Measurements from ENCODE around the gene TARP.

The TARP gene

GRCh38 chr7:38311329-38311937 is 38.0 kb upstream of the TARP start (continued):
- TF ChIP-seq, protein P1, sequence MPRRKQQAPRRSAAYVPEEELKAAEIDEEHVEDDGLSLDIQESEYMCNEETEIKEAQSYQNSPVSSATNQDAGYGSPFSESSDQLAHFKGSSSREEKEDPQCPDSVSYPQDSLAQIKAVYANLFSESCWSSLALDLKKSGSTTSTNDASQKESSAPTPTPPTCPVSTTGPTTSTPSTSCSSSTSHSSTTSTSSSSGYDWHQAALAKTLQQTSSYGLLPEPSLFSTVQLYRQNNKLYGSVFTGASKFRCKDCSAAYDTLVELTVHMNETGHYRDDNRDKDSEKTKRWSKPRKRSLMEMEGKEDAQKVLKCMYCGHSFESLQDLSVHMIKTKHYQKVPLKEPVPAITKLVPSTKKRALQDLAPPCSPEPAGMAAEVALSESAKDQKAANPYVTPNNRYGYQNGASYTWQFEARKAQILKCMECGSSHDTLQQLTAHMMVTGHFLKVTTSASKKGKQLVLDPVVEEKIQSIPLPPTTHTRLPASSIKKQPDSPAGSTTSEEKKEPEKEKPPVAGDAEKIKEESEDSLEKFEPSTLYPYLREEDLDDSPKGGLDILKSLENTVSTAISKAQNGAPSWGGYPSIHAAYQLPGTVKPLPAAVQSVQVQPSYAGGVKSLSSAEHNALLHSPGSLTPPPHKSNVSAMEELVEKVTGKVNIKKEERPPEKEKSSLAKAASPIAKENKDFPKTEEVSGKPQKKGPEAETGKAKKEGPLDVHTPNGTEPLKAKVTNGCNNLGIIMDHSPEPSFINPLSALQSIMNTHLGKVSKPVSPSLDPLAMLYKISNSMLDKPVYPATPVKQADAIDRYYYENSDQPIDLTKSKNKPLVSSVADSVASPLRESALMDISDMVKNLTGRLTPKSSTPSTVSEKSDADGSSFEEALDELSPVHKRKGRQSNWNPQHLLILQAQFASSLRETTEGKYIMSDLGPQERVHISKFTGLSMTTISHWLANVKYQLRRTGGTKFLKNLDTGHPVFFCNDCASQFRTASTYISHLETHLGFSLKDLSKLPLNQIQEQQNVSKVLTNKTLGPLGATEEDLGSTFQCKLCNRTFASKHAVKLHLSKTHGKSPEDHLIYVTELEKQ (tag by site-specific recombination; IDR thresholded peaks at IDR 0.05; ENCODE audit: borderline replicate concordance): no peak
- TF ChIP-seq ZXDB (tag by site-specific recombination; IDR thresholded peaks at IDR 0.05) (0 out of 2 replicates have a peak, but pooled peaks have one; percentile 35), ZNF394 (tag by site-specific recombination; IDR thresholded peaks at IDR 0.05; ENCODE audit: borderline replicate concordance) (no peak), ZNF843 (tag by site-specific recombination; IDR thresholded peaks at IDR 0.05) (no peak), ZNF555 (tag by site-specific recombination; conservative IDR thresholded peaks at IDR 0.05) (no peak), GLIS2 (tag by site-specific recombination; IDR thresholded peaks at IDR 0.05) (peak; percentile 65; the same call in 1 of the 2 replicates), ZNF544 (tag by site-specific recombination; IDR thresholded peaks at IDR 0.05) (no peak), SP2 (tag by site-specific recombination; IDR thresholded peaks at IDR 0.05) (peak; percentile 30; the same call in 1 of the 2 replicates), ZIC2 (tag by site-specific recombination; IDR thresholded peaks at IDR 0.05) (no peak), REPIN1 (tag by site-specific recombination; IDR thresholded peaks at IDR 0.05; ENCODE audit: low read depth) (no peak), EGR2 (tag by site-specific recombination; IDR thresholded peaks at IDR 0.05; ENCODE audit: low read depth) (peak; percentile 71), ZNF423 (tag by site-specific recombination; IDR thresholded peaks at IDR 0.05) (no peak), YY1 (tag by site-specific recombination; IDR thresholded peaks at IDR 0.05) (peak; percentile 25; the same call in 1 of the 2 replicates), ZNF704 (tag by site-specific recombination; IDR thresholded peaks at IDR 0.05) (no peak), HIC1 (tag by site-specific recombination; IDR thresholded peaks at IDR 0.05) (peak; percentile 29; the same call in 1 of the 2 replicates), ZNF701 (tag by site-specific recombination; IDR thresholded peaks at IDR 0.05) (no peak), ZNF473 (tag by site-specific recombination; IDR thresholded peaks at IDR 0.05) (no peak), ZNF266 (tag by site-specific recombination; IDR thresholded peaks at IDR 0.05; ENCODE audit: low read depth) (no peak), ZNF311 (tag by site-specific recombination; IDR thresholded peaks at IDR 0.05; ENCODE audit: borderline replicate concordance) (no peak), GFI1B (tag by site-specific recombination; IDR thresholded peaks at IDR 0.05) (no peak), ZNF169 (tag by site-specific recombination; IDR thresholded peaks at IDR 0.05) (no peak), HOXA7 (CRISPR knock-in tag; IDR thresholded peaks at IDR 0.05; ENCODE audit: borderline replicate concordance) (no peak), ZNF248 (tag by site-specific recombination; IDR thresholded peaks at IDR 0.05) (no peak), INSM2 (tag by site-specific recombination; IDR thresholded peaks at IDR 0.05) (no peak), ZNF302 (tag by site-specific recombination; IDR thresholded peaks at IDR 0.05; ENCODE audit: low read depth) (no peak), ZNF629 (tag by site-specific recombination; IDR thresholded peaks at IDR 0.05) (no peak), ZEB2 (tag by site-specific recombination; IDR thresholded peaks at IDR 0.05) (no peak), ZNF621 (tag by site-specific recombination; IDR thresholded peaks at IDR 0.05) (no peak), ZNF768 (tag by site-specific recombination; IDR thresholded peaks at IDR 0.05) (no peak), KLF1 (tag by site-specific recombination; IDR thresholded peaks at IDR 0.05) (peak; percentile 63), SCRT1 (tag by site-specific recombination; IDR thresholded peaks at IDR 0.05; ENCODE audit: borderline replicate concordance) (no peak), ZFP69B (tag by site-specific recombination; IDR thresholded peaks at IDR 0.05) (no peak)
- TF ChIP-seq, protein P2, sequence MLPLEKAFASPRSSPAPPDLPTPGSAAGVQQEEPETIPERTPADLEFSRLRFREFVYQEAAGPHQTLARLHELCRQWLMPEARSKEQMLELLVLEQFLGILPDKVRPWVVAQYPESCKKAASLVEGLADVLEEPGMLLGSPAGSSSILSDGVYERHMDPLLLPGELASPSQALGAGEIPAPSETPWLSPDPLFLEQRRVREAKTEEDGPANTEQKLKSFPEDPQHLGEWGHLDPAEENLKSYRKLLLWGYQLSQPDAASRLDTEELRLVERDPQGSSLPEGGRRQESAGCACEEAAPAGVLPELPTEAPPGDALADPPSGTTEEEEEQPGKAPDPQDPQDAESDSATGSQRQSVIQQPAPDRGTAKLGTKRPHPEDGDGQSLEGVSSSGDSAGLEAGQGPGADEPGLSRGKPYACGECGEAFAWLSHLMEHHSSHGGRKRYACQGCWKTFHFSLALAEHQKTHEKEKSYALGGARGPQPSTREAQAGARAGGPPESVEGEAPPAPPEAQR (tag by site-specific recombination; IDR thresholded peaks at IDR 0.05): no peak
